Upper lobe of left lung (tissue), 4 donors: ENCODE results near the gene ERVMER34-1.

Source experiments
- EP300 ChIP-seq, 4 donors: sonication (generic); formaldehyde crosslinking; IDR thresholded peaks; one replicate each; pipeline ENCODE4 v1.5.1; 2017; ENCODE audit warnings: antibody characterized with exemption in 4 of 4, control low read depth in 2 of 4
- POLR2A ChIP-seq, 4 donors: fragments of 450-650 bp; IDR thresholded peaks; one replicate each; pipeline ENCODE4 v1.5.1; 2016 to 2017; ENCODE audit warnings: antibody characterized with exemption in 4 of 4, mild to moderate bottlenecking in 2 of 4
- POLR2AphosphoS5 ChIP-seq, 2 donors: sonication (generic); formaldehyde crosslinking; IDR thresholded peaks; one replicate each; pipeline ENCODE4 v1.5.1; 2017; ENCODE audit warnings: antibody characterized with exemption in 2 of 2
- TF ChIP-seq, protein P1 (sequence below), 6 experiments: fragments of 450-650 bp in 4 of 6; fragments of 200-600 bp in 2 of 6; sonication (generic) in 2 of 6; IDR thresholded peaks; one replicate each; pipeline ENCODE4 v1.5.1; 2016 to 2019; ENCODE audit warnings: antibody characterized with exemption in 6 of 6

GRCh38 chr4:52726826-52727580, 24.2 kb downstream of the ERVMER34-1 start:
- TF ChIP-seq, protein P1, sequence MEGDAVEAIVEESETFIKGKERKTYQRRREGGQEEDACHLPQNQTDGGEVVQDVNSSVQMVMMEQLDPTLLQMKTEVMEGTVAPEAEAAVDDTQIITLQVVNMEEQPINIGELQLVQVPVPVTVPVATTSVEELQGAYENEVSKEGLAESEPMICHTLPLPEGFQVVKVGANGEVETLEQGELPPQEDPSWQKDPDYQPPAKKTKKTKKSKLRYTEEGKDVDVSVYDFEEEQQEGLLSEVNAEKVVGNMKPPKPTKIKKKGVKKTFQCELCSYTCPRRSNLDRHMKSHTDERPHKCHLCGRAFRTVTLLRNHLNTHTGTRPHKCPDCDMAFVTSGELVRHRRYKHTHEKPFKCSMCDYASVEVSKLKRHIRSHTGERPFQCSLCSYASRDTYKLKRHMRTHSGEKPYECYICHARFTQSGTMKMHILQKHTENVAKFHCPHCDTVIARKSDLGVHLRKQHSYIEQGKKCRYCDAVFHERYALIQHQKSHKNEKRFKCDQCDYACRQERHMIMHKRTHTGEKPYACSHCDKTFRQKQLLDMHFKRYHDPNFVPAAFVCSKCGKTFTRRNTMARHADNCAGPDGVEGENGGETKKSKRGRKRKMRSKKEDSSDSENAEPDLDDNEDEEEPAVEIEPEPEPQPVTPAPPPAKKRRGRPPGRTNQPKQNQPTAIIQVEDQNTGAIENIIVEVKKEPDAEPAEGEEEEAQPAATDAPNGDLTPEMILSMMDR (IDR thresholded peaks at IDR 0.05), result no peak
- TF ChIP-seq POLR2AphosphoS5 (IDR thresholded peaks at IDR 0.05) (no peak), POLR2A (IDR thresholded peaks at IDR 0.05) (no peak), EP300 (IDR thresholded peaks at IDR 0.05) (no peak)
